Measurements from ENCODE around the gene AK6. TPM values are rescaled to one million over a fixed set of nuclear protein-coding genes. Genes with fewer than 3 reads are reported as not detected.

AK6 gene
- total RNA-seq, 1 donor from 2014 or later = 36.1 TPM

DNA sequence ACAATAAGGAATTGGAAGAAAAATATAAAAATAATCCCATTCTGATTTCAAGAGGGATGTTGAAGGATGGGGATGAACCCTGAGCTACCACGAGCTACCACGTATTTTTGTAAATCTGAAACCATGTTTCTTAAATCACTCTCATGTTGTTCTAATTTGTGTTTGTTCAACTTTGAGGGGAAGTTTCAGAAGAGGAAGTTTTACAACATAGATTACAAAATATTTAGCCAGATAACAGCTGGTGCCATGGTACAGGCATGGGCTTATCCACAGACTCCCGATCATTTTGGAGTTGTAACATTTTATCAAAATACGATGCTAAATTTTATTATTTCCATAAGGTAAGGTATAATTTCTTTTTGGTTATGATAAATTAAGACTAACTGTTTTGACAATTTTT lies 51.9 kb downstream of the AK6 start:
- Mint-ChIP-seq H3K27ac (no peak overlapping the region), H3K9me3 (ENCODE audit: low read depth) (no peaks in the 10 kb centered on the region), H3K4me3 (ENCODE audit: low read depth) (no peak overlapping the region), H3K27me3 (no peaks in the 10 kb centered on the region), H3K36me3 (ENCODE audit: insufficient read depth) (peaks cover 3% of the 10 kb centered on the region), H3K4me1 (ENCODE audit: low read depth) (no peaks in the 10 kb centered on the region)
- DNase-seq (ENCODE audit: low spot score, unreplicated experiment) = no peak
- no peak for TF ChIP-seq CTCF (IDR thresholded peaks at IDR 0.05; ENCODE audit: unreplicated experiment)

DNA sequence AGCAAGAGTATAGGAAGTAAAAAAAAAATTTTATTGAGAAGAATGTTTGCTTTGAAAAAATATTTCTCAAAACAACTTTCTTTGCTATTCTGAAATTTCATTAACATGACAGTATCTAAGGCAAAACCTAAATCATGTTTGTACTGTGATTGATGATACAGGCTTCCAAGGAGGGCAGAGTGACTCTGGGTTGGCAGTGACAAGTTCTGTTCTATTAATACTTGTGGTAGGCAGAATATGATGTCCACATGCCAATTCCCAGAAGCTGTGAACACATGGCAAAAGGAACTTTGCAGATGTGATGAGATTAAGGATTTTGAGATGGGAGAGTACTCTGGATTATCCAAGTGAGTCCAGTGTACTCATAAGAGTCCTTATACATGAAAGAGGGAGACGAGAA lies 53.3 kb downstream of the AK6 start:
- DNase-seq (ENCODE audit: low spot score, unreplicated experiment) = no peak
- Mint-ChIP-seq H3K27ac (no peak overlapping the region), H3K36me3 (ENCODE audit: insufficient read depth) (peaks cover 5% of the 10 kb centered on the region), H3K4me3 (ENCODE audit: low read depth) (no peak overlapping the region), H3K9me3 (ENCODE audit: low read depth) (no peaks in the 10 kb centered on the region), H3K27me3 (no peaks in the 10 kb centered on the region), H3K4me1 (ENCODE audit: low read depth) (no peaks in the 10 kb centered on the region)
- no peak for TF ChIP-seq CTCF (IDR thresholded peaks at IDR 0.05; ENCODE audit: unreplicated experiment)

DNA sequence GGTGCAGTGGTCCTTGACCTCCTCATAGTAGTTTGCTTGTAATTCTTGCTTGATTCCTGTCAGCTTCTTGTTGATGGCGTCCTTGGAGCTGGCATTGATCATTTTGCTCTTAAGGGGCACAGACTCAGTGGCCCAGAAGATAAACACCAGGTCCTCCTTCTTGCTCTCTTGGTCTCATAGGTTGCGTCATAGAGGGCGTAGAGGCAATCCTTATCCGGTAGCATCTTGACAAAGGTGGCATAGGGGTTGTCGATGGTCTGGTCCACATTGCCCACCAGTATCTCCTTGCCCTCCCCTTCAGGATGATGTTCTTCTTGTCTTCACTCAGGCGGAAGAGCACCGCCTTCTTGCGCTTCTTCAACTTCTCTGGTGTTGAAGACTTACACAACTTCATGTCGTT lies 55.9 kb downstream of the AK6 start:
- TF ChIP-seq CTCF (IDR thresholded peaks at IDR 0.05; ENCODE audit: unreplicated experiment) = no peak

DNA sequence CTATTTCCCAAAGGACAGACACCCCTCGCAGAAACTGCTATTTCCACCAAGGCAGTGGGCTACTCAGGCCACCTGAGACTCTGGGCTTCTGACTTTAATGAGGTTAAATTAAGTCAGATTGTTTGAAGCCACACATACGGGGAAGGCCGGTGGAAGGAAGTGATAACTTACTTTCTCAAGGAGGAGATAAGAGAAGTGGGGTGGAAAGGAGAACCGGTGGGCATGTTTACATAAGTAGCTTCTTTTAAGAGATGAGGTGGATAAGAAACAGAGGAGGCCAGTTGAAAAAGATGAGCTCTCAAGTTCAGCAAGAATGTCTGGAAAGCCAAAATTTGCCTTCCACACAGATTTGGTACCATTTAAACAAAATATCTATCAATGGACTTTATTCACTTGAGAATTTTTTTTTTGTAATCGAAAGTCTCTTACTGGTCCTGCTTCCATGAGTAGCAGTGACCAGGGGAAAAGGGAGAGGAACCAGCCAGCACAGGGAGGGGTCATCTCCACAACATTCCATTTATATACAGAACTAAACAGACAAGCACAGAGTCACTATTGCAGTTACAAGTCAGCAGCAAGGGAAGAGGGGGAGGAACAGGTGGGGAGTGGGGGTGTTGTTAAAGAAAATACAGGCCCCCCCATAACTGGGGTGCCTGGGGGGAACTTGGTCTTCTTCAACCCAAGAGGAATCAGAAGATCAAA lies 56.7 kb downstream of the AK6 start:
- Mint-ChIP-seq H3K4me1 (ENCODE audit: low read depth) (no peaks in the 10 kb centered on the region), H3K9me3 (ENCODE audit: low read depth) (peaks cover 3% of the 10 kb centered on the region), H3K27me3 (no peaks in the 10 kb centered on the region), H3K36me3 (ENCODE audit: insufficient read depth) (peaks cover 23% of the 10 kb centered on the region), H3K27ac (no peak overlapping the region), H3K4me3 (ENCODE audit: low read depth) (no peak overlapping the region)
- TF ChIP-seq CTCF (IDR thresholded peaks at IDR 0.05; ENCODE audit: unreplicated experiment) = no peak
- no peak for DNase-seq (ENCODE audit: low spot score, unreplicated experiment)

More for the DNA sequence above, 55.9 kb downstream of the AK6 start:
- Mint-ChIP-seq H3K9me3 (ENCODE audit: low read depth) (peaks cover 3% of the 10 kb centered on the region), H3K4me1 (ENCODE audit: low read depth) (no peaks in the 10 kb centered on the region), H3K36me3 (ENCODE audit: insufficient read depth) (peaks cover 22% of the 10 kb centered on the region), H3K27ac (no peak overlapping the region), H3K4me3 (ENCODE audit: low read depth) (no peak overlapping the region), H3K27me3 (no peaks in the 10 kb centered on the region)
- DNase-seq (ENCODE audit: low spot score, unreplicated experiment) = no peak

DNA sequence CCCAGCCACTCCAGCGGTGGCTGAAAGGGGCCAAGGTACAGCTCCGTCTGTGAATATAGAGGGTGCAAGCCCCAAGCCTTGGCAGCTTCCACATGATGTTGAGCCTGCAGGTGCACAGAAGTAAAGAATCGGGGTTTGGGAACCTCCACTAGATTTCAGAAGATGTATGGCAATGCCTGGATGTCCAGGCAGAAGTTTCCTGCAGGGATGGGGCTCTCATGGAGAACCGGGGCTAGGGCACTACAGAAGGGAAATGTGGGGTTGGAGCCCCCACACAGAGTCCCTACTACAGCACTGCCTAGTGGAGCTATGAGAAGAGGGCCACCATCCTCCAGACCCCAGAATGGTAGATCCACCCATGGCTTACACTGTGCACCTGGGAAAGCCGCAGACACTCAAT lies 59.9 kb downstream of the AK6 start:
- no peaks in the 10 kb centered on the region for H3K4me1 Mint-ChIP-seq (ENCODE audit: low read depth)
- no peak for TF ChIP-seq CTCF (IDR thresholded peaks at IDR 0.05; ENCODE audit: unreplicated experiment)
- H3K27me3 Mint-ChIP-seq = no peaks in the 10 kb centered on the region
- no peak for DNase-seq (ENCODE audit: low spot score, unreplicated experiment)
- peaks cover 3% of the 10 kb centered on the region for H3K9me3 Mint-ChIP-seq (ENCODE audit: low read depth)
- peaks cover 24% of the 10 kb centered on the region for H3K36me3 Mint-ChIP-seq (ENCODE audit: insufficient read depth)
- no peak overlapping the region for H3K27ac Mint-ChIP-seq
- no peak overlapping the region for H3K4me3 Mint-ChIP-seq (ENCODE audit: low read depth)
